ENCODE results near the gene PLXDC2. TPM values are rescaled to one million over a fixed set of nuclear protein-coding genes. Genes with fewer than 3 reads are reported as not detected.

The PLXDC2 gene
- total RNA-seq, 2 donors from 2014 or later: 19.5 to 26.4 TPM

DNA sequence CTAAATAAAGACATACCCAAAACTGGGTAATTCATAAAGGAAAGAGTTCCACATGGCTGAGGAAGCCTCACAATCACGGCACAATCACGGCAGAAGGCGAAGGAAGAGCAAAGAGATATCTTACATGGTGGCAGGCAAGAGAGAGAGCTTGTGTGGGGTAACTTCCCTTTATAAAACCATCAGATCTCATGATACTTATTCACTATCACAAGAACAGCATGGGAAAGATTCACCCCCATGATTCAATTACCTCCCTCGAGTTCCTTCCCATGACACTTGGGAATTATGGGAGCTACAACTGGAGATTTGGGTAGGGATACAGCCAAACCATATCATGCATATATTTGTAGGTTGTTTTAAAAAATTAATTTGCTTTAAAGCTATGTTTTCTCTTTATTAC is 217.2 kb downstream of the PLXDC2 start:
- Mint-ChIP-seq H3K36me3 (ENCODE audit: low read depth) (no peaks in the 10 kb centered on the region), H3K4me1 (peaks cover 11% of the 10 kb centered on the region), H3K4me3 (no peak overlapping the region), H3K27me3 (ENCODE audit: insufficient read depth) (no peaks in the 10 kb centered on the region), H3K9me3 (no peaks in the 10 kb centered on the region), H3K27ac (no peak overlapping the region)
- H3K27ac ChIP-seq (ENCODE audit: low read depth, low read length): no peak overlapping the region
- no peaks in the 10 kb centered on the region for H3K36me3 ChIP-seq (ENCODE audit: control insufficient read depth, insufficient read depth, low read length)
- H3K9ac ChIP-seq (ENCODE audit: extremely low read depth, low read length, poor library complexity, severe bottlenecking): no peak overlapping the region
- 90 to 94% methylated on average over 2 to 4 of the region's 4 CpGs for WGBS, 2 experiments (ENCODE audit: insufficient coverage in 1 of 2, insufficient read length in 1 of 2)
- no peak overlapping the region for H3K4me3 ChIP-seq (ENCODE audit: low read length)
- no peaks in the 10 kb centered on the region for H3K4me1 ChIP-seq (ENCODE audit: control insufficient read depth, insufficient read depth, low read length)
- no peak for DNase-seq
- H3K27me3 ChIP-seq (ENCODE audit: control insufficient read depth, insufficient read depth, low read length, poor library complexity, severe bottlenecking): no peaks in the 10 kb centered on the region
- TF ChIP-seq, protein P1, sequence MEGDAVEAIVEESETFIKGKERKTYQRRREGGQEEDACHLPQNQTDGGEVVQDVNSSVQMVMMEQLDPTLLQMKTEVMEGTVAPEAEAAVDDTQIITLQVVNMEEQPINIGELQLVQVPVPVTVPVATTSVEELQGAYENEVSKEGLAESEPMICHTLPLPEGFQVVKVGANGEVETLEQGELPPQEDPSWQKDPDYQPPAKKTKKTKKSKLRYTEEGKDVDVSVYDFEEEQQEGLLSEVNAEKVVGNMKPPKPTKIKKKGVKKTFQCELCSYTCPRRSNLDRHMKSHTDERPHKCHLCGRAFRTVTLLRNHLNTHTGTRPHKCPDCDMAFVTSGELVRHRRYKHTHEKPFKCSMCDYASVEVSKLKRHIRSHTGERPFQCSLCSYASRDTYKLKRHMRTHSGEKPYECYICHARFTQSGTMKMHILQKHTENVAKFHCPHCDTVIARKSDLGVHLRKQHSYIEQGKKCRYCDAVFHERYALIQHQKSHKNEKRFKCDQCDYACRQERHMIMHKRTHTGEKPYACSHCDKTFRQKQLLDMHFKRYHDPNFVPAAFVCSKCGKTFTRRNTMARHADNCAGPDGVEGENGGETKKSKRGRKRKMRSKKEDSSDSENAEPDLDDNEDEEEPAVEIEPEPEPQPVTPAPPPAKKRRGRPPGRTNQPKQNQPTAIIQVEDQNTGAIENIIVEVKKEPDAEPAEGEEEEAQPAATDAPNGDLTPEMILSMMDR (conservative IDR thresholded peaks at IDR 0.05): no peak
- no peaks in the 10 kb centered on the region for H3K9me3 ChIP-seq (ENCODE audit: control insufficient read depth, low read length)

DNA sequence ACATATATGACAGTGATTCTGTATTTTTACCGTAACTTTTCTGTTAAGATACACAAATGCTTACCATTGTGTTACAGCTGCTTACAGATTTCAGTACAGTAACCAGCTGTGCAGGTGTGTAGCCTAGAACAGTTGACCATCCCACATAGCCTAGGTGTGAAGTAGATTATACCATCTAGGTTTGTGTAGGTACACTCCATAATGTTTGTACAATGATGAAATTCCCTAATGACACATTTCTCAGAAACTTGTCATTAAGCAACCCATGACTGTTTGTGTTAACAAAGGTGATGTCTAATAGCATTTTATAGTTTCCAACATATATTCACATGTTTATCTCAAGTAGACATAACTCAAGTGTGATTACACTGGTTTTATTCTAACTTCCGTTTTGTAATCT is 218.5 kb downstream of the PLXDC2 start:
- WGBS, 2 experiments (ENCODE audit: insufficient coverage in 1 of 2, insufficient read length in 1 of 2): 100% methylated on average over 1 to 2 of the region's 2 CpGs
- no peaks in the 10 kb centered on the region for H3K4me1 ChIP-seq (ENCODE audit: control insufficient read depth, insufficient read depth, low read length)
- peaks cover 10% of the 10 kb centered on the region for H3K4me1 Mint-ChIP-seq
- H3K27me3 Mint-ChIP-seq (ENCODE audit: insufficient read depth): no peaks in the 10 kb centered on the region
- no peak overlapping the region for H3K9ac ChIP-seq (ENCODE audit: extremely low read depth, low read length, poor library complexity, severe bottlenecking)
- no peak overlapping the region for H3K27ac ChIP-seq (ENCODE audit: low read depth, low read length)
- no peaks in the 10 kb centered on the region for H3K27me3 ChIP-seq (ENCODE audit: control insufficient read depth, insufficient read depth, low read length, poor library complexity, severe bottlenecking)
- TF ChIP-seq, protein P1 (conservative IDR thresholded peaks at IDR 0.05): no peak
- no peak overlapping the region for H3K4me3 Mint-ChIP-seq
- H3K9me3 Mint-ChIP-seq: no peaks in the 10 kb centered on the region
- H3K4me3 ChIP-seq (ENCODE audit: low read length): no peak overlapping the region
- DNase-seq: no peak
- no peaks in the 10 kb centered on the region for H3K9me3 ChIP-seq (ENCODE audit: control insufficient read depth, low read length)
- H3K36me3 ChIP-seq (ENCODE audit: control insufficient read depth, insufficient read depth, low read length): no peaks in the 10 kb centered on the region
- H3K36me3 Mint-ChIP-seq (ENCODE audit: low read depth): no peaks in the 10 kb centered on the region
- no peak overlapping the region for H3K27ac Mint-ChIP-seq

DNA sequence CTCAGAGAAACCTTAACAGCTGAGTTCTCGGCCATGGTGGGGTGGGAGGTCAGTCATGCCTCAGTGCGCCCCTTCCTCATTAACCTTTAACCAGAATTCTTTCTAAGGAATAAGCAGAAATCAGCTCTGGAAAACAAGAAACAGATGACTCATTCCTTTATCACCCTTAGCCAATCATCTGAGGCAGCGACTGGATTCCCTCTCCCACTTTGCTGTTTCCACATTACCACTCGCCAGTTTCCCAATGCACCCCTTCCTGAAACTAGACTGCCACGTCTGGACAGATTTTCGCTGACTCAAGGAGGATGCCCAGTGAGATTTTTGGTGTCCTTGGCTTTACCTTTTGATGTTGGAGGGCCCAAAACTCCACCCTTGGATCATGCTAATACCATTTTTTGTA is 223.8 kb downstream of the PLXDC2 start:
- TF ChIP-seq, protein P1 (conservative IDR thresholded peaks at IDR 0.05): no peak
- no peaks in the 10 kb centered on the region for H3K27me3 ChIP-seq (ENCODE audit: control insufficient read depth, insufficient read depth, low read length, poor library complexity, severe bottlenecking)
- no peak for DNase-seq
- Mint-ChIP-seq H3K9me3 (no peaks in the 10 kb centered on the region), H3K4me3 (no peak overlapping the region), H3K27ac (no peak overlapping the region), H3K36me3 (ENCODE audit: low read depth) (no peaks in the 10 kb centered on the region), H3K27me3 (ENCODE audit: insufficient read depth) (no peaks in the 10 kb centered on the region), H3K4me1 (peaks cover 8% of the 10 kb centered on the region)
- no peak overlapping the region for H3K9ac ChIP-seq (ENCODE audit: extremely low read depth, low read length, poor library complexity, severe bottlenecking)
- no peak overlapping the region for H3K4me3 ChIP-seq (ENCODE audit: low read length)
- H3K4me1 ChIP-seq (ENCODE audit: control insufficient read depth, insufficient read depth, low read length): no peaks in the 10 kb centered on the region
- H3K27ac ChIP-seq (ENCODE audit: low read depth, low read length): no peak overlapping the region
- H3K36me3 ChIP-seq (ENCODE audit: control insufficient read depth, insufficient read depth, low read length): no peaks in the 10 kb centered on the region
- WGBS, 2 experiments (ENCODE audit: insufficient coverage in 1 of 2, insufficient read length in 1 of 2): 91 to 98% methylated on average over 6 of the region's 6 CpGs
- no peaks in the 10 kb centered on the region for H3K9me3 ChIP-seq (ENCODE audit: control insufficient read depth, low read length)
